Measurements from ENCODE around the gene GNAI2. TPM values are rescaled to one million over a fixed set of nuclear protein-coding genes. Genes with fewer than 3 reads are reported as not detected.
A peak's percentile ranks its signal among the peaks of the same experiment; 100 is the strongest.

GNAI2 gene
- total RNA-seq, 1 experiment from 2014 or later, result 201 TPM

- Histone ChIP-seq H3K36me3 (ENCODE audit: low read depth) (no peaks in the 10 kb centered on the region), H3K27me3 (ENCODE audit: insufficient read depth, low read depth) (no peaks in the 10 kb centered on the region), H3F3A (ENCODE audit: insufficient read depth, low read depth) (0 out of 2 replicates have a peak, but pooled peaks cover 4% of the 10 kb centered on the region), H3K9me2 (ENCODE audit: insufficient read depth) (no peaks in the 10 kb centered on the region), H3K4me3 (no peak overlapping the region), H3K9me3 (ENCODE audit: insufficient read depth, low read depth) (no peaks in the 10 kb centered on the region), H3K27ac (no peak overlapping the region), H3K4me2 (no peak overlapping the region), H3K79me2 (ENCODE audit: low read depth) (no peaks in the 10 kb centered on the region), H4K20me1 (ENCODE audit: insufficient read depth) (no peaks in the 10 kb centered on the region), H2AFZ (no peak overlapping the region), H3K4me1 (replicated peaks; ENCODE audit: insufficient read depth) (no peaks in the 10 kb centered on the region; the same call in 1 of the 2 replicates)
- no peak for DNase-seq
- CTCF ChIA-PET, result interaction anchor here (1.3 kb wide), 1 partner anchor 11 kb away, joined by 5 read pairs; no protein-coding TSS in a partner anchor
- intact Hi-C loops (cut with micrococcal nuclease; ENCODE audit: unreplicated experiment), result loop anchor here (1.0 kb wide), 1 partner anchor 30 kb away; no protein-coding TSS in a partner anchor
- BruUV-seq (replicated peaks), result no TSS peak
- TF ChIP-seq EZH2 (IDR thresholded peaks at IDR 0.05; ENCODE audit: low read depth) (no peak), CTCF (conservative IDR thresholded peaks at IDR 0.05) (peak; percentile 62; the same call in 1 of the 2 replicates)
- POLR2A ChIA-PET (ENCODE audit: unreplicated experiment), result no interaction called here
These were observed 21.2 kb downstream of the GNAI2 start for GRCh38 chr3:50256978-50257890.

GRCh38 chr3:50258029-50258680 lies 22.2 kb downstream of the GNAI2 start:
- no peak overlapping the region for H3K27ac ChIP-seq

More at GRCh38 chr3:50258029-50258680, 22.2 kb downstream of the GNAI2 start:
- ChIA-PET CTCF (interaction anchor here (0.6 to 1.0 kb wide), 4 partner anchors 10 to 1411 kb away, joined by 3 to 9 read pairs (median 5); no protein-coding TSS in a partner anchor), POLR2A (ENCODE audit: unreplicated experiment) (no interaction called here)
- Histone ChIP-seq H3K4me1 (replicated peaks; ENCODE audit: insufficient read depth) (no peaks in the 10 kb centered on the region; the same call in 1 of the 2 replicates), H3K9me2 (ENCODE audit: insufficient read depth) (no peaks in the 10 kb centered on the region), H3K4me3 (no peak overlapping the region), H3F3A (ENCODE audit: insufficient read depth, low read depth) (0 out of 2 replicates have a peak, but pooled peaks cover 4% of the 10 kb centered on the region), H4K20me1 (ENCODE audit: insufficient read depth) (no peaks in the 10 kb centered on the region), H3K79me2 (ENCODE audit: low read depth) (no peaks in the 10 kb centered on the region), H2AFZ (no peak overlapping the region), H3K27me3 (ENCODE audit: insufficient read depth, low read depth) (no peaks in the 10 kb centered on the region), H3K4me2 (no peak overlapping the region), H3K9me3 (ENCODE audit: insufficient read depth, low read depth) (no peaks in the 10 kb centered on the region), H3K36me3 (ENCODE audit: low read depth) (no peaks in the 10 kb centered on the region)
- BruUV-seq (replicated peaks), result no TSS peak
- TF ChIP-seq EZH2 (IDR thresholded peaks at IDR 0.05; ENCODE audit: low read depth) (no peak), CTCF (conservative IDR thresholded peaks at IDR 0.05) (no peak)
- intact Hi-C loops (cut with micrococcal nuclease; ENCODE audit: unreplicated experiment), result no loop called here
- DNase-seq, result no peak

Measured in PC-9 (cell line).